Measurements from ENCODE around the gene SOAT2. TPM values are rescaled to one million over a fixed set of nuclear protein-coding genes. Genes with fewer than 3 reads are reported as not detected.
"Not testable (repeated sequence)": the region's sequence is repeated elsewhere in the genome, so short reads cannot be mapped to it uniquely, and the experiment has no call there.

Gene SOAT2
- total RNA-seq, 4 donors from 2014 or later: 0.41 TPM; not detected in 3

- no peak for DNase-seq
- Histone ChIP-seq H3K4me1 (peaks cover 0 to 3% (median 0%) of the 10 kb centered on the region in 4 donors), H3K9me3 (no peaks in the 10 kb centered on the region), H3K4me3 (no peak overlapping the region), H3K36me3 (no peaks in the 10 kb centered on the region), H3K27me3 (no peaks in the 10 kb centered on the region), H3K27ac (no peak overlapping the region)
- TF ChIP-seq EP300 (IDR thresholded peaks at IDR 0.05; ENCODE audit: low read depth) (no peak), POLR2AphosphoS5 (IDR thresholded peaks at IDR 0.05) (no peak), POLR2A (IDR thresholded peaks at IDR 0.05) (no peak)
- TF ChIP-seq, protein P1, sequence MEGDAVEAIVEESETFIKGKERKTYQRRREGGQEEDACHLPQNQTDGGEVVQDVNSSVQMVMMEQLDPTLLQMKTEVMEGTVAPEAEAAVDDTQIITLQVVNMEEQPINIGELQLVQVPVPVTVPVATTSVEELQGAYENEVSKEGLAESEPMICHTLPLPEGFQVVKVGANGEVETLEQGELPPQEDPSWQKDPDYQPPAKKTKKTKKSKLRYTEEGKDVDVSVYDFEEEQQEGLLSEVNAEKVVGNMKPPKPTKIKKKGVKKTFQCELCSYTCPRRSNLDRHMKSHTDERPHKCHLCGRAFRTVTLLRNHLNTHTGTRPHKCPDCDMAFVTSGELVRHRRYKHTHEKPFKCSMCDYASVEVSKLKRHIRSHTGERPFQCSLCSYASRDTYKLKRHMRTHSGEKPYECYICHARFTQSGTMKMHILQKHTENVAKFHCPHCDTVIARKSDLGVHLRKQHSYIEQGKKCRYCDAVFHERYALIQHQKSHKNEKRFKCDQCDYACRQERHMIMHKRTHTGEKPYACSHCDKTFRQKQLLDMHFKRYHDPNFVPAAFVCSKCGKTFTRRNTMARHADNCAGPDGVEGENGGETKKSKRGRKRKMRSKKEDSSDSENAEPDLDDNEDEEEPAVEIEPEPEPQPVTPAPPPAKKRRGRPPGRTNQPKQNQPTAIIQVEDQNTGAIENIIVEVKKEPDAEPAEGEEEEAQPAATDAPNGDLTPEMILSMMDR (IDR thresholded peaks at IDR 0.05): no peak
- intact Hi-C loops (cut with DNase I; ENCODE audit: low total_unique reads): no loop called here
- 58 to 84% methylated on average over 2 to 8 of the region's 8 CpGs for WGBS, 2 donors (ENCODE audit: low coverage in 1 of 2)
- in situ Hi-C loops (cut with MboI; ENCODE audit: low pct_ligation_motif_present in 1 of 4, low pct_unique_long_range_greater_than_20kb in 1 of 4, low sequenced_read_pairs in 3 of 4): no loop called here
Measured at GRCh38 chr12:53161119-53161911, 58.0 kb downstream of the SOAT2 start.

GRCh38 chr12:53163008-53163407 lies 59.7 kb downstream of the SOAT2 start:
- H3K9me3 ChIP-seq; H3K27me3 ChIP-seq; DNase-seq; H3K36me3 ChIP-seq; in situ Hi-C loops (cut with MboI; ENCODE audit: low pct_ligation_motif_present in 1 of 4, low pct_unique_long_range_greater_than_20kb in 1 of 4, low sequenced_read_pairs in 3 of 4); H3K4me1 ChIP-seq; intact Hi-C loops (cut with DNase I; ENCODE audit: low total_unique reads); H3K27ac ChIP-seq; H3K4me3 ChIP-seq: not testable (repeated sequence)
- 86 to 100% methylated on average over 2 of the region's 2 CpGs for WGBS, 2 donors (ENCODE audit: low coverage in 1 of 2)

DNA sequence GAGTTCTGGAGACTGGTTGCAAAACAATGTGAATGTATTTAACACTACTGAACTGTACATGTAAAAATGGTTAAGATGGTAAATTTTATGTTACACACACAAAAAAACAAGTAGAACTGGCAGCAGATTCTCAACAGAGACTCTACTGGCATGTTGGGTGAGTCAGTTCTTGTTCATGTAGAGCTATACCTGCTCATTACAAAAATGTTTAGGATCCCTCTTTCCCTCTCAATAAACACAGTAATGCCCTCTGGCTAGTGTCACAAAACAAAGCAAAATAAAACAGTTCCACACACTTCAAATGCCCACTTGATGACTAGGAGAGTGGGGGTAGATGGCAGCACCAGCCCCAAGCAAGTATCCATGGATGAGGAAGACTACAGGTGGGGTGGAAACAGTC lies 63.6 kb downstream of the SOAT2 start:
- in situ Hi-C loops (cut with MboI; ENCODE audit: low pct_ligation_motif_present in 1 of 4, low pct_unique_long_range_greater_than_20kb in 1 of 4, low sequenced_read_pairs in 3 of 4): no loop called here
- H3K4me1 ChIP-seq: peaks cover 0 to 5% (median 0%) of the 10 kb centered on the region in 4 donors
- no peaks in the 10 kb centered on the region for H3K36me3 ChIP-seq
- no peaks in the 10 kb centered on the region for H3K27me3 ChIP-seq
- intact Hi-C loops (cut with DNase I; ENCODE audit: low total_unique reads): no loop called here
- no peaks in the 10 kb centered on the region for H3K9me3 ChIP-seq
- no peak for DNase-seq
- H3K4me3 ChIP-seq: no peak overlapping the region
- no peak for TF ChIP-seq EP300 (IDR thresholded peaks at IDR 0.05; ENCODE audit: low read depth)
- TF ChIP-seq, protein P1 (IDR thresholded peaks at IDR 0.05): no peak
- no peak overlapping the region for H3K27ac ChIP-seq

DNA sequence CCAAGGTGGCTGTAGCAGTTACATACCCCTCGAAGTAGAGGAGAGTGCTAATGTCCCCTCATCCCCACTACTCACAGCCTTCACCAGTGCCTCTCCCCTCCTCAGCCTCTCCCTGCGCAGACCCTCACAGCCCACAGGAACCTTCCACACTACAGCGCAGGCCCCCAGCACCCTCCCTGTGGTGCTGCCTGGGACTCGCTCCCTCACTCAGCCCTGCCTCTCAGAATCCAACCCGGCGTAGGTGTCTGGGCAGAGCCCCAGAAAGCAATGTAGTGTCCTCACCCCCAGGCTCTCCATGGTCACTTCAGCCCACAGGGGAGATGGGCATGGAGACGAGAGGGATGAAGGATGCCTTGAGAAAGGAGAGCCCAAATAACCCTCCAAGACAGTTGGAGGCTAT lies 66.4 kb downstream of the SOAT2 start:
- Histone ChIP-seq H3K9me3 (no peaks in the 10 kb centered on the region), H3K4me3 (no peak overlapping the region), H3K27me3 (no peaks in the 10 kb centered on the region), H3K4me1 (peaks cover 0 to 10% (median under 1%) of the 10 kb centered on the region in 4 donors), H3K36me3 (no peaks in the 10 kb centered on the region), H3K27ac (no peak overlapping the region)
- TF ChIP-seq POLR2A (IDR thresholded peaks at IDR 0.05) (no peak), EP300 (IDR thresholded peaks at IDR 0.05; ENCODE audit: low read depth) (no peak), POLR2AphosphoS5 (IDR thresholded peaks at IDR 0.05) (no peak)
- TF ChIP-seq, protein P1 (IDR thresholded peaks at IDR 0.05): no peak
- intact Hi-C loops (cut with DNase I; ENCODE audit: low total_unique reads) (no loop called here), in situ Hi-C loops (cut with MboI; ENCODE audit: low pct_ligation_motif_present in 1 of 4, low pct_unique_long_range_greater_than_20kb in 1 of 4, low sequenced_read_pairs in 3 of 4) (no loop called here)
- DNase-seq: no peak
- 92 to 100% methylated on average over 1 to 7 of the region's 7 CpGs for WGBS, 2 donors (ENCODE audit: low coverage in 1 of 2)

- Histone ChIP-seq H3K27me3 (no peaks in the 10 kb centered on the region), H3K36me3 (no peaks in the 10 kb centered on the region), H3K9me3 (no peaks in the 10 kb centered on the region), H3K27ac (no peak overlapping the region), H3K4me3 (no peak overlapping the region), H3K4me1 (peaks cover 0 to 16% (median 5%) of the 10 kb centered on the region in 4 donors)
- in situ Hi-C loops (cut with MboI; ENCODE audit: low pct_ligation_motif_present in 1 of 4, low pct_unique_long_range_greater_than_20kb in 1 of 4, low sequenced_read_pairs in 3 of 4): no loop called here
- WGBS, 2 donors (ENCODE audit: low coverage in 1 of 2): 92% methylated on average over 8 of the region's 8 CpGs; no CpG with 5 or more reads in 1 of the 2 donors
- intact Hi-C loops (cut with DNase I; ENCODE audit: low total_unique reads): no loop called here
- TF ChIP-seq EP300 (IDR thresholded peaks at IDR 0.05; ENCODE audit: low read depth) (no peak), POLR2AphosphoS5 (IDR thresholded peaks at IDR 0.05) (no peak), POLR2A (IDR thresholded peaks at IDR 0.05) (no peak)
- TF ChIP-seq, protein P1 (IDR thresholded peaks at IDR 0.05): no peak
- DNase-seq: no peak
Measured at GRCh38 chr12:53170215-53170614, 66.9 kb downstream of the SOAT2 start.

Measured in transverse colon (tissue), 4 donors.